HG02981 (cell line): Measurements from ENCODE around the gene VTCN1.

Source experiments
- ATAC-seq: cut with Tn5 transposase; IDR thresholded peaks from one replicate; pipeline ENCODE4 v1.9.1; 2021; ENCODE audit warnings: mild to moderate bottlenecking, moderate library complexity; ENCODE audit not compliant: unreplicated experiment

VTCN1 gene

GRCh38 chr1:117210386-117210785, 341 bp downstream of the VTCN1 start:
- no peak for ATAC-seq

GRCh38 chr1:117209094-117209493, 1.6 kb downstream of the VTCN1 start:
- ATAC-seq: no peak

GRCh38 chr1:117208580-117208979, 2.1 kb downstream of the VTCN1 start:
- ATAC-seq: no peak

- ATAC-seq: no peak
These were observed 5.4 kb downstream of the VTCN1 start for GRCh38 chr1:117205368-117205767.

GRCh38 chr1:117201808-117202207, 8.9 kb downstream of the VTCN1 start:
- ATAC-seq: no peak

GRCh38 chr1:117198097-117198496, 12.6 kb downstream of the VTCN1 start:
- no peak for ATAC-seq

GRCh38 chr1:117189726-117190125, 21.0 kb downstream of the VTCN1 start:
- no peak for ATAC-seq

GRCh38 chr1:117188816-117189437, 21.8 kb downstream of the VTCN1 start:
- ATAC-seq: no peak

- no peak for ATAC-seq
These were observed 22.4 kb downstream of the VTCN1 start for GRCh38 chr1:117188170-117188815.

- no peak for ATAC-seq
These were observed 27.6 kb downstream of the VTCN1 start for GRCh38 chr1:117183112-117183511.

- ATAC-seq: no peak
These were observed 28.4 kb downstream of the VTCN1 start for GRCh38 chr1:117182319-117182718.

- no peak for ATAC-seq
These were observed 29.1 kb downstream of the VTCN1 start for GRCh38 chr1:117181630-117182041.

GRCh38 chr1:117180147-117180967, 30.4 kb downstream of the VTCN1 start:
- ATAC-seq: no peak

- no peak for ATAC-seq
These were observed 31.3 kb downstream of the VTCN1 start for GRCh38 chr1:117179471-117179870.

GRCh38 chr1:117178756-117179155, 32.0 kb downstream of the VTCN1 start:
- no peak for ATAC-seq

- no peak for ATAC-seq
These were observed 33.4 kb downstream of the VTCN1 start for GRCh38 chr1:117177376-117177775.

- ATAC-seq: no peak
These were observed 34.1 kb downstream of the VTCN1 start for GRCh38 chr1:117176579-117176978.

- ATAC-seq: no peak
These were observed 35.9 kb downstream of the VTCN1 start for GRCh38 chr1:117174851-117175250.

- ATAC-seq: no peak
These were observed 37.0 kb downstream of the VTCN1 start for GRCh38 chr1:117173691-117174090.

GRCh38 chr1:117173006-117173405, 37.7 kb downstream of the VTCN1 start:
- ATAC-seq: no peak

GRCh38 chr1:117171900-117172511, 38.7 kb downstream of the VTCN1 start:
- ATAC-seq: no peak
